ENCODE measurements around the gene RNF115.
"Not testable (repeated sequence)": the region's sequence is repeated elsewhere in the genome, so short reads cannot be mapped to it uniquely, and the experiment has no call there.

- not testable (repeated sequence) for TF ChIP-seq POLR2A (IDR thresholded peaks at IDR 0.05; ENCODE audit: low read depth, low read length); BHLHE40 (IDR thresholded peaks at IDR 0.05; ENCODE audit: low read depth, low read length); RFX5 (IDR thresholded peaks at IDR 0.05; ENCODE audit: low read depth, low read length); CTCF (conservative IDR thresholded peaks at IDR 0.05; ENCODE audit: low read depth, low read length); SMC3 (IDR thresholded peaks at IDR 0.05; ENCODE audit: low read depth, low read length); MAFK (IDR thresholded peaks at IDR 0.05; ENCODE audit: low read depth, low read length); MXI1 (IDR thresholded peaks at IDR 0.05; ENCODE audit: borderline replicate concordance, low read depth, low read length); RAD21 (IDR thresholded peaks at IDR 0.05; ENCODE audit: low read length); CEBPB (IDR thresholded peaks at IDR 0.05; ENCODE audit: low read depth, low read length); RCOR1 (IDR thresholded peaks at IDR 0.05; ENCODE audit: insufficient replicate concordance, low read length); CHD1 (IDR thresholded peaks at IDR 0.05; ENCODE audit: low read depth, low read length)
- TF ChIP-seq, protein P1, sequence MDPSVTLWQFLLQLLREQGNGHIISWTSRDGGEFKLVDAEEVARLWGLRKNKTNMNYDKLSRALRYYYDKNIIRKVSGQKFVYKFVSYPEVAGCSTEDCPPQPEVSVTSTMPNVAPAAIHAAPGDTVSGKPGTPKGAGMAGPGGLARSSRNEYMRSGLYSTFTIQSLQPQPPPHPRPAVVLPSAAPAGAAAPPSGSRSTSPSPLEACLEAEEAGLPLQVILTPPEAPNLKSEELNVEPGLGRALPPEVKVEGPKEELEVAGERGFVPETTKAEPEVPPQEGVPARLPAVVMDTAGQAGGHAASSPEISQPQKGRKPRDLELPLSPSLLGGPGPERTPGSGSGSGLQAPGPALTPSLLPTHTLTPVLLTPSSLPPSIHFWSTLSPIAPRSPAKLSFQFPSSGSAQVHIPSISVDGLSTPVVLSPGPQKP (IDR thresholded peaks at IDR 0.05; ENCODE audit: borderline replicate concordance, low read depth, low read length) = not testable (repeated sequence)
- TF ChIP-seq, protein P2, sequence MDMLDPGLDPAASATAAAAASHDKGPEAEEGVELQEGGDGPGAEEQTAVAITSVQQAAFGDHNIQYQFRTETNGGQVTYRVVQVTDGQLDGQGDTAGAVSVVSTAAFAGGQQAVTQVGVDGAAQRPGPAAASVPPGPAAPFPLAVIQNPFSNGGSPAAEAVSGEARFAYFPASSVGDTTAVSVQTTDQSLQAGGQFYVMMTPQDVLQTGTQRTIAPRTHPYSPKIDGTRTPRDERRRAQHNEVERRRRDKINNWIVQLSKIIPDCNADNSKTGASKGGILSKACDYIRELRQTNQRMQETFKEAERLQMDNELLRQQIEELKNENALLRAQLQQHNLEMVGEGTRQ (IDR thresholded peaks at IDR 0.05; ENCODE audit: low read depth, low read length) = not testable (repeated sequence)
Measured at GRCh38 chr1:145830810-145831209, 6.9 kb upstream of the RNF115 start.

Data from IMR-90 (cell line).